NCI-H748 treated with DMSO at 0.1 percent for 48 hours (cell line): ENCODE measurements around the gene CADM4.
"Not testable (repeated sequence)": the region's sequence is repeated elsewhere in the genome, so short reads cannot be mapped to it uniquely, and the experiment has no call there.

Experiments used
- DNase-seq: peaks from one replicate; lab custom pipeline; 2025; lab: John Stamatoyannopoulos, UW

Gene CADM4, protein sequence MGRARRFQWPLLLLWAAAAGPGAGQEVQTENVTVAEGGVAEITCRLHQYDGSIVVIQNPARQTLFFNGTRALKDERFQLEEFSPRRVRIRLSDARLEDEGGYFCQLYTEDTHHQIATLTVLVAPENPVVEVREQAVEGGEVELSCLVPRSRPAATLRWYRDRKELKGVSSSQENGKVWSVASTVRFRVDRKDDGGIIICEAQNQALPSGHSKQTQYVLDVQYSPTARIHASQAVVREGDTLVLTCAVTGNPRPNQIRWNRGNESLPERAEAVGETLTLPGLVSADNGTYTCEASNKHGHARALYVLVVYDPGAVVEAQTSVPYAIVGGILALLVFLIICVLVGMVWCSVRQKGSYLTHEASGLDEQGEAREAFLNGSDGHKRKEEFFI

DNA sequence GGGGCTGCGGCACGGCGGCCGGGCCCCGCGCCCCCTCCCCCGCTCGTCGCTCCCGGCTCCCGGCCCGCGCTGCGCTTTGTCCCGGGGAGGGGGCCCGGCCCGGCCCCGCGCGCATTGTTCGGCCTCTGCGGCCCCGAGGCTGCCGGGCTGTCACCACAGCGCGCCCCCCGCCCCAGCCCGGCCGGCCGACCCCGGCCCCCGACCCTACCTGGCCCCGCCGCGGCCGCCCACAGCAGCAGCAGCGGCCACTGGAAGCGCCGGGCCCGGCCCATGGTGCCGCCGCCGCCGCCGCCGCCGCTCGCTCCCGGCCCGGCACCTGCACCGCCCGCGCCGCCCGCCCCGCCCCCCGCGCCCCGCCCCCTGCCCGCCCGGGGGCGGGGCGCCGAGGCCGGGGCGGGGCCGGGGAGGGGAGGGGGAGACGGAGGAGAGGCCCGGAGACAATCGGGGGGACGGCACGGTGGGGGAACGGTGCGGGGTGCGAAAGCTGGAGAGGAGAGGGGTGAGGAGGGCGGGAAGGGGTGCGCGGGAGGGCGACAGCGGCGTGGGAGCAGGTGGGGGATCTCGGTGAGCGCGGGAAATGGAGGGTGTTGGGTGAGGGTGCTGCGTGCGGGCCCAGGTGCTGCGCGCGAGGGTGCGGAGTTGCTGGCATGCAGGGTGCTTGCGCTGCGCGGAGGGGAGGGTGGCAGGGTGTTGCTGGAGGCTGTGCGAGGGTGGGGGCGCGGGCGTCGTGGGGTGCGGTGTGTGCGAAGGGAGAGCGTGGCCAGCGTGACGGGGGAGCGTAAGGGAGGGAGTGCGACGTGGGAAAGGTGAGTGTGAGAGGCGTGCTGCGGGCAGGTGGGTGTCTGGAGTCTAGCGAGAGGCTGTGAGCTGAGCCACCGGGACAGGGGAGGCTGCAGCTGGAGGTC lies at the start of gene CADM4:
TSS of gene CADM4 (minus strand) at position 332 of the 905 bp plus-strand sequence. CDS start at position 272, 60 bp downstream.
- no peak for DNase-seq

DNA sequence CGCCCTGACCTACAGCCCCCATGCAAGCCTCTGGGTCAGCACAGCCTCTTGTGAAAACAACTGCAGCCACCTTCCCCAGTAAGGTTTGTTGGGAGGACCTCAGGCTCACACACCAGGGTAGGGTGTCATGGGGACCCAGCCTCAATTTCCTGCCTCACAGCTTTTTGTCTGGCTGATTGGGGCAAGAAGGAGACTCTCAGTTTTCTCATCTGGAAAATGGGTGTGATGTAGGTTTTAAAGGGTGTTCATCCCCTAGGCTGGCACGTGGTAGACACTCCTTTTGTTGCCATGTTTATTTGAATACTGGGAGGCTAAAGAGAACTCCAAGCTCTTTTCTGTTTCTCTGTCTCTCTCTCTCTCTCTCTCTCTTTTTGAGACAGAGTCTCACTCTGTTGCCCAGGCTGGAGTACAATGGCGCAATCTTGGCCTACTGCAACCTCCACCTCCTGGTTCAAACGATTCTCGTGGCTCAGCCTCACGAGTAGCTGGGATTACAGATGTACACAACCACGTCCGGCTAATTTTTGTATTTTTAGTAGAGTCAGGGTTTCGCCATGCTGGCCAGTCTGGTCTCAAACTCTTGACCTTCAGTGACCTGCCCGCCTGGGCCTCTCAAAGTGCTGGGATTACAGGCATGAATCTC lies 48.5 kb upstream of the CADM4 start:
- DNase-seq = no peak

DNA sequence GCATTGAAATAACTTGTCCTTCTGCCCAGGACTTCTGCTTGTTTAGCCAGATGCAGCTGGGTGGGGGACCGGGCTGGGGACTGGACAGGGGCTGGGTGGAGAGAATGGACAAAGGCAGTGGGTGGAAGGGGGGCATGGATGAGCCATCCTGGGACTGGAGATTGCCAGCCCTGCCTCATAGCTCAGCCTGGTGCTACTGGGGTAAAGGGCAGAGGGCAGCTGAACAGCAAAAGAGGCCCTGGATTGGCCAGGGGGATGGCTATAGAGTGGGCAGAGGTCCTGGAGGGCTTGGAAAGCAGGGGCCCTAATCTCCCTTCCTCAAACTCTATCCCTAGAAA lies 48.0 kb upstream of the CADM4 start:
- no peak for DNase-seq

DNA sequence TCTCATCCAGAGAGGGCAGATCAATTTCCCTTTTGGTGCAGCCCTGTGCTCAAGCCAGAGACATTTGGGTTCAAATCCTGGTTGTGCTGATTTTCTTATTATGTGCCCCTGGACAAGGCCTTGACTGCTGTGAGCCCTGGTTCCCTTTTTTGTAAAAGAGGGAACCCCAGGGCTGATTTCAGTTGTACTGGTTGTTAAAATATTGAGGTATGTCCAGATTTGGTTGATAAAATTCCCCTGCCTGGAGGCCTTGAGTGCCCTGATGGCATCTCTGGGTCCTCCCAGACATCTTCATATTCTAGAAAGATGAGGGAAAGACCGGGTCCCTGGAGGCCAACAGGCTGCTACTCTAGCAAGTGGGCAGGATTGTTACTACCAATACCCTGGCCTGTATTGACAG lies 44.7 kb upstream of the CADM4 start:
- DNase-seq = no peak

DNA sequence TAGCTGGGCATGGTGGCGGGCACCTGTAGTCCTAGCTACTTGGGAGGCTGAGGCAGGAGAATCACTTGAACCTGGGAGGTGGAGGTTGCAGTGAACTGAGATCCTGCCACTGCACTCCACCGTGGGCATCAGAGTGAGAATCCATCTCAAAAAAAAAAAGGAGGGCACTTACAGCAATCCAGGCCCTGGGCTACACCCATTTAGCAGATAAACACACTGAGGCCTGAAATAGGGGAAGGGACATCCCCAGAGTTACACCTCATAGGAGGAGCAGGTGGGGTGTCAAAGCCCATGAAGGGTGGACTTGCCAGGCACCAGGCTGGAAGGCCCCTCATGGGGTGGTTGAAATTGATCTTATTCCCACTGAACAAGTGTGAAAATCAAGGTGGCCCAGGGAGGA lies 44.3 kb upstream of the CADM4 start:
- no peak for DNase-seq

DNA sequence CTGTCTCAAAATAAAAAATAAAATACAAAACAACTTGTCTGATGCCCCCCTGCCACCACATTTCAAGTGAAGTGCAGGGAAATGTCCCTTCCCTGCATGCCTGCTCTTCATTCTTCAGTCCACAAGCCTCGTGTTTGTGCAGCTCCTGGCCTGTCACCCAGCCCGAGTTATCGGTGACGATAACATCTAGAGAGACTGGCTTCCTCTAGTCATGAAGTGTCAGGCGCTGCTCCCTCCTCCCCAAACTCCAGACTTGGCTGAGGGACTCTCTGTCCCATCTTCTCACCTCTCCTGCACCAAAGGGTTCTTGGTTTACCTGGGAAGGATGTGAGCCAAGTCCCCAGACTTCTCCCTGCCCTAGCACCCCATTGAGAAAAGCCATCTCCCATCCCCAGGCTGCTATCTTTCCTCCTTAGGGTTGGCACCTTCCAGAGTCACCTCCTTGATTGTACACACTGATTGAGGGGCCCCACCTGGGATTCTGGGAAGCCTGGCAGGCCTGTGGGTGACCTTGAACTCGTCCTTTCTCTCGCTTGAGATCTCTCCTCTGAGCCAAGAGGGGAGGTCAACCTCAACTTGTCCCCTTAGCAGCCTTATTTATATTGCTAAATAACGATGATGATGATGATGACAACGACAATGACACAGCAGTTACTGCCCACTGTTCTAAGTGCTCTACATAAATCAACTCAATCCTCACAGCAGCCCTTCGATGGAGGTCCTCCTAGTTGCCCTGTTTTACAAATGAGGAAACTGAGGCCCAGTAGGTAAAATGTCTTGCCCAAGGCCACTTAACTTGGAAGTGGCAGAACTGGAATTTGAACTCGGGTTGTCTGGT lies 43.4 kb upstream of the CADM4 start:
- DNase-seq = no peak

DNA sequence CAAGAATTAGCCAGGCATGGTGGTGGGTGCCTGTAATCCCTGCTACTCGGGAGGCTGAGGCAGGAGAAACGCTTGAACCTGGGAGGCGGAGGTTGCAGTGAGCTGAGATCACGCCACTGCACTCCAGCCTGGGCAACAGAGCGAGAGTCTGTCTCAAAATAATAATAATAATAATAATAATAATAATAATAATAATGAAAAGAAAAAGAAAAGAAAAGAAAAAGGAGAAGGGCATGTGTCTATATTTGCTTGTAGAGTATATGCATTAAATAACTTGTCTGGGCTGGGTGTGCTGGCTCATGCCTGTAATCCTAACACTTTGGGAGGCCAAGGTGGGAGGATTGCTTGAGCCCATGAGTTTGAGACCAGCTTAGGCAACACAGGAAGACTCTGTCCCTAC lies 42.6 kb upstream of the CADM4 start:
- DNase-seq = not testable (repeated sequence)

DNA sequence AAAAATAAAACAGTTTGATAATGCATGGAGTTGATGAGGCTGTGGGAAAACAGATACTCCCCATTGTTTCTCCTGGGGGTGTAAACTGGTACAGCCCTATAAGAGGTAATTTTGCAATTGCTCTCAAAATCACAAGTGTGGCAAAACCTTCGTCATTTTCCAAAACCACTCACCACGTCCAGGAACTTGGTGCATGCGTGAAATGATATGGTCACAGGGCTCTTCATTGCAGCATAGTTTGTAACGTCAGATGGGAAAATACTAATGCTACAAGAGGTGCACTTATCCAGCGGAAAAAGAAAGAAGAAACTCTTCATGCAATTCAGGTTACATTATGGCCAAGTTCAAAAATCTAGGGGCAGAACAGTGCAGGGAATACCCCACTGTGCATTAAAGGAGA lies 42.2 kb upstream of the CADM4 start:
- DNase-seq = no peak

DNA sequence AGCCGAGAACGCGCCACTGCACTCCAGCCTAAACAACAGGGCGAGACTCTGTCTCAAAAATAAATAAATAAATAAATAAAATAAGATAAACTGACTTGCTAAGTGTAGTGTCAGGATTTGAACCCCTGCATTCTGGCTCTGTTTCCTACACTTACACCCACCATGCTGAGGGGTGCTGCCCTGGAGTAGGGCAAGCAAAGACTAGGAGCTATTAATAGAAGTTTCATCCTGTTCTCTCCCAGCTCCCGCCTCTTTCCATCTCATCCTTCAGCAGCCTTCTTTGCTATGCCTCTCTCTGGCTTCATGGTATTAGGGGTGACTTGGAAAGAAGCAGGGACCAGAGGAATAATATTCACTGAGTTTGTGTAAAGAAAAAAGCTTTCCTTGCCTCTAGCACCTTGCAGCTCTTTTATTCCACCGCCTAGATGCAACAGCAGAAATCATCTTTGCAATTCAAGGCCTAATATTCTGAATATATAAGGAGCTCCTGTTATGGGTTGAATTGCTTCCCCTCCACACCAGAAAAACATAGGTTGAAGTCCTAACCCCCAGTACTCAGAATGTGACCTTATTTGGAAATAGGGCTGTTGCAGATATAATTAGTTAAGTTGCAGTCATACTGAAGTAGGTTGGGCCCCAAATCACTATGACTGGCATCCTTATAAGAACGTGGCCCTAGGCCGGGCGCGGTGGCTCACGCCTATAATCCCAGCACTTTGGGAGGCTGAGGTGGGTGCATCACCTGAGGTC lies 39.0 kb upstream of the CADM4 start:
- no peak for DNase-seq

DNA sequence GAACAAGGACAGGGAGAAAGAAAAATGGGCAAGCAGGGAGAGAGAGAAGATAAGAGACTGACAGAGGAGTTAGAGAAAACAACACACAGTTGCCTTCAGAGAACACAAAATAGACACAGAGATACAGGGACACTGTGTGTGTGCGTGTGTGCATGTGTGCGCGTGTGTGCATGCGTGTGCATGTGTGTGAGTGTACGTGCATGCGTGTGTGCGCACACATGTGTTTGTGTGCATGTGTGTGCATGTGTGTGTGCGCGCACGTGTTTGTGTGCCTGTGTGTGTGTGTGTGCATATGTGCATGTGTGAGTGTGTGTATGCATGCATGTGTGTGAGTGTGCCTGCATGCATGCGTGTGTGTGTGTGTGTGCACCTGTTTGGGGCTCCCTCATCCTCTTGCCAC lies 36.3 kb upstream of the CADM4 start:
- no peak for DNase-seq

DNA sequence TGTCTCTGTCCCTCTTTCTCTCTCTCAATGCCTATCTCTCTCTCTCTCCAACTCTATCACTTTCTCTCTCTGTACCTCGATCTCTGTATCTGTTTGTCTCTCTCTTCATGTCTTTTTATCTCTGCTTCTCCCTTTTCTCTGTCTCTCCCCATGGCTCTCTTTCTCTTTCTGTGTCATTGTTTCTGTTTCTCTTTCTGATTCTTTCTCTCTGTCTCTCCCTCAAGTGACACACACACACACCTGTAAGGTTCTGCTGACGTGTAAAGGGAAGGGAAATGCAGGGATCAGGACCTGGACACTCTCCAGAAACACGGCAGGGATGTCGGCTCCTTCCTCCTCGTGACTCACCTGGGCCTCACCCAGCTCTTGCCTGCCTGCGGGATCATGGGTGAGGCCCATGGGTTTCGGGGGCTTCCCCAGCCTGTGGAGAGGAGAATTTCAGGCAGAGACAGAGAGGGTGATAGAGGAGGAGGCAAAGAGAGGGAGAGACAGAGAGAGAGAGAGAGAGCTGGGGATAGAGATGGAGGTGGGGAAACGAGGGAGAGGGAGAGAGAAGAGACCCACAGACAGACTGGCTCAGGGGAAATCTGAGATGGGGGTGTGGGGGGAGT lies 35.7 kb upstream of the CADM4 start:
- DNase-seq = no peak

DNA sequence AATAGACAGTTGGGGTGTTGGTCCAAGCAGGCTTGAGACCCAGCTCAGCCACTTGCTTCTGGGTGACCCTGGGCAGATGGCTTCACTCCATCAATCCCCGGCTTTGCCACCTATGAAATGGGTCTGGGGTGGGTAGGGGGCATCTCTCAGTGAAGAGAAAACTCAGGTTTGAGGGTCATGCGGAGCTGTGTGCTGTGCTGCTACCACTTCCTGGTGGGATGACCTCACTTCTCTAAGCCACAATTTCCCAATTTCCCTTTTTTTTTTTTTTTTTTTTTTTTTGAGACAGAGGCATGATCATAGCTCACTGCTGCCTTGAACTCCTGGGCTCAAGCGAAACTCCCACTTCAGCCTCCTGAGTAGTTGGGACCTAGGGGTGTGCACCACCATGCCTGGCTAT lies 34.9 kb upstream of the CADM4 start:
- no peak for DNase-seq

DNA sequence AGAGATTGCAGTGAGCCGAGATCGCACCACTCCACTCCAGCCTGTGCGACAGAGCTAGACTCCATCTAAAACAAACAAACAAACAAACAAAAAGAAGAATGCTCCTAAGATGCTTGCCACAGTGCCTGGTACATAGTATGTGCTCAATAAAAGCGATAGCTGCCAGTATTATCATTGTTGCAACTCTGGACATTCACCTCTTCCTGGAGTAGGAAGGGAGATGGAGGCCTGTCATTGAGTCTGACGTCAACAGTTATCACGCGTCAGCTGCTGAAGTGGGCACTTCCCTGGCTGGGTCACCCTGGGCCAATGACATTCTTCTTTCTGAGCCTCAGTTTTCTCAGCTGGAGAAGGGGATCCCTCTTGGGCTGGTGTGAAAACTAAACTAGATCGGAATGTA lies 34.5 kb upstream of the CADM4 start:
- no peak for DNase-seq

DNA sequence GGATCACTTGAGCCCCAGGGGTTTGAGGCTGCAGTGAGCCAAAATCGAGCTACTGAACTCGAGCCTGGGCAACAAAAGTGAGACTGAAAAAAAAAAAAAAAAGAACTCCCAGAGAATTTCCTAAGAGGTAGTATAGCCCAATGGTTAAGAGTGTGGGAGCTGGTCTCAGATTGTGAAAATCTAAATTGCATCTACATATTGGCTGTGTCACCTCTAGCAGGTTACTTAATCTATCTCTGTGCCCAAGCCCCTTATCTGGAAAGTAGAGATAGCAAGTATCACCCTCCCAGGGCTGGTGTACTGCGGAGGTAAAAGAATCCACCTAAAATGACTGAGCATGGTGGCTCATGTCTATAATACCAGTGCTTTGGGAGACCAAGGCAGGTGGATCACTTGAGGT lies 34.0 kb upstream of the CADM4 start:
- no peak for DNase-seq

DNA sequence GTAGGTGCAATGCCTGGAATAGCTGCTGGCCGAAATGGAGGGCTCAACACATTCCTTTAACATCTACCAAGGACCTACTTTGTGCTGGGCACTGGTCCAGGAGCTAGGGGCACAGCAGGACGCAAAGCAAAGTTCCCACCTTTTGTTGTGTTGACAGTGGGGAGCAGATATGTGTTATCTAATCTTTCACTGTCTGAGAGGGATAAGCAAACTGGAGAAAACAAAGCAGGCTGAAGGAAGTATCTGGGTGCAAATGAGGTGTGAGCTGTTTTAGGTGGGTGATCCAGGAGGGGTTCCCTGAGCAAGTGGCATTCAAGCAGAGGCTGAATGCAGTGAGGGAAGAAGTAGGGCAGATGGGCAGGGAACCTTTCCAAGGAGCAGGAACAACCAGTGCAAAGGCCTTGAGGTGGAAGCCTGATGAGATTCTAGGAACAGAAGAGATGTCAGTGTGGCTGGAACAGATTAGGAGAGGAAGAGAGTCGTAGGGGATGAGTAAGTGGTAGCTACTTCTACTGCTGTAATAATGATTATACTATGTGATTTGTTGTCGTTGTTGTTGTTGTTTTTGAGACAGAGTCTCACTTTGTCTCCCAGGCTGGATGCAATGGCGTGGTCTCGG lies 32.5 kb upstream of the CADM4 start:
- DNase-seq = no peak

DNA sequence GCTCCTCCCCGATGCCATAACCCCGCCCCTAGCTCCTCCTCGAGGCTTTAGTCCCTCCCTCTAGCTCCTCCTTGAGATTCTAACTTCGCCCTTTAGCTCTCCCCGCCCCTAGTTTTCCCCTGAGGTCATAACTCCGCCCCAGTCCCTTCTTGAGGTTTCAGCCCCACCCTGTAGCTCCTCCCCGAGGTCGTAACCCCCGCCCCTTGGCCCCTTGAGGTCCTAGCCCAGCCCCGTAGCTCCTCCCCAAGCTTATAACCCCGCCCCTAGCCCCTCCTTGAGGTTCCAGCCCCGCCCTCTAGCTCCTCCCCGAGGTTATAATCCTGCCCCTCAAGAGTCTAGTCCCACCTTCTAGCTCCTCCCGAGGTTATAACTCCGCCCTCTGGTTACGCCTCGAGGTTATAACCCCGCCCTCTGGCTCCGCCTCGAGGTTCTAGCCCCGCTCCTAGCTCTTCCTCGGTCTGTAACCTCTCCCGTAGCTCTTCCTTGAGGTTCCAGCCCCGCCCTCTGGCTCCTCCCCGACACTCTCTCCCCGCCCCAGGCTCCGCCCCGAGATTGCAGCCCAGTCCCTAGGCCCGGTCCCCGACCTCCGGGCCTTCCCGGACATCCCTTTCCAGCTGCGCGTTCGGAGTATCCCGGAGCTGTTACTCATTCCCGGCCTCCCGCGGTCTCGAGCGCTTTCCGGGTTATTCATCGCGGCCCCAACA lies 28.9 kb upstream of the CADM4 start:
- peak; percentile 99 for DNase-seq

DNA sequence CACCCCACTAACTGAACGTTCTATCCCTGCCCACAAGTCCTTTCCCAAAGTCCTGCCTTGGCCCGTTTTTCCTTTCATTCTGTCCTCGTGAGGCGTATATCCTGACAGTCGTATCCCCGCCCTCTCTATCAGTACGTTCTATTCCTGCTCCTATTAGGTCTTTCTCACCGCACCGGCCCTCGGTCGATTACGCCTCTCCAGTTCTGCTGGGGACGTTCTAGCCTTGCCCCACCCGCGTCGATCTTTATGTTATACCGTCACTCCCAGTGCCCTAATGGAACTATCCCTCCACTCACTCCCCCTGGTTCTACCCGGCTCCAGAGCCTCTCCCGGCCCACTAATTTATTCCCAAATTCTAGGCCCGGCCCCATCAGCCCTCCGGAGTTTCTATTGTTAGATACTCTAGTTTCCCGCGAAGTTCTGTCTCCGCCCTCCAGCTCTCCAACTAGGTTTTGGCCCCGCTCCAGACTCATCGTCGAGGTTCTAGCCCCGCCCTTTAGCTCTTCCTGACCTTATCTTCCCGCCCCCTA lies 28.3 kb upstream of the CADM4 start:
- DNase-seq = peak; percentile 89

DNA sequence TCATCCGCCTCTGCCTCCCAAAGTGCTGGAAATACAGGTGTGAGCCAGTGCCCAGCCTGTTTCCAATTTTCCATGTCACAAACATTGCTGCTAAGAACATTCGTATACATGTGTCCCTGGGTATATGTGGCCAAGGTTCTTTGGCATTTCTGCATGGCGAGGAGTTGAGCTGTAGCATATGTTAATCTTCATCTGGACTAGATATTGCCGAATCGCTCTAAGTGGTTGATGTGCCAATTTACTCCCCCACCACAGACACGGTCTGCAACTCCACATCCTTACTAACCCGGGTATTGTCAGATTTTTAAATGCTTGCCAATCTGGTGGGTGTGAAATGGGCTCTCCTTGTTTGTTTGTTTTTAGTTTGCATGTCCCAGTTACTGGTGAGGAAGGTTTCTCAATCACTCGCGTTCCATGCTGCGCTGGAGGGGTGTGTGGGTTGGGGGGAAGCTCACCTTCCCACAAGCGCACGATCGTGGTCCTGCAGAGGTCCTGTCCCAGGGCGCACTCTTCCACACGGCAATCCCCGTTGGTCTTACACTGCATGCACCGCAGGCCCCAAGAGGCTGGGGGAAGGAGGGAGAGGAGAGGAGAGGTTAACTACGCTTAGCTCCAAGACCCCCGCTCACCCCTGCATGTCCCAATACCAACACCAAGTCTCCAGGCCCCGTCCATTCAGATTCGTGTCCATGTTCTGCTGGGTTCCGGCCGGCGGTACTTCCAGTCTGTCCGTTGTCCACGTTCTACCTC lies 27.7 kb upstream of the CADM4 start:
- no peak for DNase-seq

DNA sequence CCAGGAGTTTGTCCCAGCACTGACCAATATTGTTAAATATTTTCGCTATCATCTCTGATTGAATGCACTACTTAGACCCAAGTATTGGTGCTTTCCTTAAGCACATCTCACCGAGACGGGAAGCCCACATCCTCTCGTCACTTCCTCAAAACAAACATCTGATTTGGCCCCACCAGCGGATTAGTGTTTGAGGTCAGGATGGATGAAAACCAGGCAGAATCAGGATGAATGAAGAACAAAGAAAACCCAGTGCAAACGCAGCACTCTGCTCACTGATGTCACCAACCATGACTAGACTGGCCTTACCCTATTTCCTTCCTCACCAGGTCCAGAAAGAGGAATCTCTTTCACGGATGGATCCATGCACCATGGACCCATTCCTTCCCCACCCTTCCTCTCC lies 24.4 kb upstream of the CADM4 start:
- no peak for DNase-seq
